Dedifferentiated amniotic fluid mesenchymal stem cell (primary cell): Measurements from ENCODE around the gene TNS4.
A peak's percentile ranks its signal among the peaks of the same experiment; 100 is the strongest.

Experiments used
- DNase-seq: peaks from one replicate; pipeline ENCODE4 v3.0.0-alpha.2; 2016; ENCODE audit errors: extremely low spot score

Gene TNS4

DNA sequence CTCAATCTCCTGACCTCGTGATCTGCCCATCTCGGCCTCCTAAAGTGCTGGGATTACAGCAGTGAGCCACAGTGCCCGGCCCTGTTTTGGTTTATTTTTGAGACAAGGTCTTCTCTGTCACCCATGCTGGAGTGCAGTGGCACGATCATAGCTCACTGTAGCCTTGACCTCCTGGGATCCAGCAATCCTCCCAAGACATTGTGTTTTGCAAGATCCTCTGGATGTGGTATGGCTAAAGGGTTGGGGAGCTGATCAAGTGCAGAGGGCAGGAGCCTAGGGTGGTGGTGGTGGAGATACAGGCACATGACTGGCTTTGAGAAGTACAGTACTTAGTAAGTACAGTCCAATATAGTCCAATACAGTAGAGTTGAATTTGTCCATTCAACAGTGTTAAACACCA lies 16.6 kb upstream of the TNS4 start:
- DNase-seq = no peak

DNA sequence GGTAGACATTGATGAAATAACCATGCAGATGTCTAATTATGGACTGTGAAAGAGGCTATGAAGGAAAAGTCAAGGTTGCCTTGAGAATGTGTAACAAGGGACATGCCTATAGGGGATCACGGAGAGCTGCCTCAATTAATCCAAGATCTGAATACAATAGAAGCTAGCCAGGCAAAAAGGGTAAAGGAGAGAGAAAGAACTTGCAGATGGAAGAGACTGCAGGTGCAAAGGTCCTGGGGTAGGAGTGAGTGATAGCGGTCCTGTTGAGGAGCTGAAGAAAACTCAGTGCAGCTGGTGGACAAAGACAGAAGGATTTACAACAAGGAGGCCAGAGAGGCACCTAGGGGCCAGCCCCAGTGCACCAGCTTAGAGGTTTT lies 15.9 kb upstream of the TNS4 start:
- DNase-seq = no peak

DNA sequence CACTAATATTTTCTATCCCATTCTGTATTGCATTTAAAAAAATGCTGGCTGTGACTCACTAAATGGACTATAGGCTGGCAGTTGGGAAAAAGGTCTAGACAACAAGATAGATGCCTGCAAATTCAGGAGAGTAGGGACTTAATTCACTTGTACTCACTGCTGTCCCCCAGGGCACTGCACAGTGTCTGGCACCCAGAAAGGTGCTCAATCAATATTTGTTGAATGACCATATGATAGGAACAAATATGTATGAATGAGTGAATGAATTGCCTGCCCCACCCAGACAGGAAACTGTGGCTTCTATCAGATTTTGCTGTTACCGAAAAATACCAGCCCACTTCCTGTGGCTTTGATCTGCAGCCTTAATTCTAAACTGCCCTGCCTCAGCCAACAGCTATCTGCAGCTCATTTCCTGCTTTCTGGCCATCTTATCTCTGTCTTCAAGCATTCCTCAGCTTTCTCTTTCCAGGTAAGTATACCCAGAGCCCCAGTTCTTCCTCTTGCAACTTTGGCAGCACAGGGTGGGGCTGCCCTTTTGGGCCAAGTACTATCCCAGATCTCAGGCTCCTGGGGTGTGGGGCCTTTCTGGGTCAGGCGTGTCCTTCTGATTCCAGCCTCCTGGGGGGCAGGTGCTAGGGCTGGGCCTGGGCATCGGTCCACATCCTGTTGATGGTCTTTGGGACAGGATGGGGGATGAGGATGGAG lies 15.3 kb upstream of the TNS4 start:
- DNase-seq = no peak

DNA sequence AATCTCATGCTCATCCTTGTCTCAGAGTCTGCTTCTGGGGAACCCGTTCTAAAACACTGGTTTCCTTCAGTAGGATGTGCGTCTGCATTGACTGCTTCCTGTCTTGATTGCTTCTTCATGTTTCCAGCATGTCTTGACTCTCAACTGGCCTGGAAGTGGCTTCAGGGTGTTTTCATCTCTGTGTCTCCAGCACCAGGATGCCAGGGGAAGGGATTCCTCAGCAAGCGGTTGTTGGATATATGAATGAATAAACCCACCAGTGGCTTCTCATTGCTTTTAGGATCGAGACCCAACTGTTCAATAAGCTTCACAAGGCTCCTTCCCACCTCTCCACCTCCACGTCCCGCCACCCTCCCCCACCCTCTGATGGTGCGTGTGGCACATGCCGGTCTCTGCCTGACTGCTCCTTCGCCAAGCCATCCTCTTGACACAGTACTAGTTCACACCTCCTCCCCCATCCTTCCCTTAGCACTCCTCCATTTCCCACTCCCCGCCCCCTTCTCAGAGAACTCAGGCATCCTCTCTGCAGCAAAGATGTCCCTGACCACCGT lies 14.1 kb upstream of the TNS4 start:
- DNase-seq = no peak

DNA sequence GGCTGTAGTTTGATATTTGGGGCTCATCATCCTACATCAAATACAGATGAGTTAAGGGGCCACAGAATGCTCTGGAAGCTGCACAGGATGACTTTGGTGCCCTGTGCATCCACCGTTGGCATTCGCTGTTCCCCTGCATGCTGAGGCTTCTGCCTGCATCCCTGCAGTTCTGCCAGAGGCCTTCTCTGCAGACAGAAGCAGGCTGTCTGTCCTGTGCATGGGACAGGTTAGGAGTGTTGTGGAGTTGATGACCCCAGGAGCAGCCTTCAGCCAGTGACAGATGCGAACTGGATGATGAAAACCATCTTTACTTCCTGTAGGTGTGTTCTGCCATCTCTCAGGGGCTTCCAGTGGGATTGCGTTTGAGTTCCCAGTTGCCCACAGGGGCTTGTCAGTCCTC lies 13.6 kb upstream of the TNS4 start:
- DNase-seq = no peak

DNA sequence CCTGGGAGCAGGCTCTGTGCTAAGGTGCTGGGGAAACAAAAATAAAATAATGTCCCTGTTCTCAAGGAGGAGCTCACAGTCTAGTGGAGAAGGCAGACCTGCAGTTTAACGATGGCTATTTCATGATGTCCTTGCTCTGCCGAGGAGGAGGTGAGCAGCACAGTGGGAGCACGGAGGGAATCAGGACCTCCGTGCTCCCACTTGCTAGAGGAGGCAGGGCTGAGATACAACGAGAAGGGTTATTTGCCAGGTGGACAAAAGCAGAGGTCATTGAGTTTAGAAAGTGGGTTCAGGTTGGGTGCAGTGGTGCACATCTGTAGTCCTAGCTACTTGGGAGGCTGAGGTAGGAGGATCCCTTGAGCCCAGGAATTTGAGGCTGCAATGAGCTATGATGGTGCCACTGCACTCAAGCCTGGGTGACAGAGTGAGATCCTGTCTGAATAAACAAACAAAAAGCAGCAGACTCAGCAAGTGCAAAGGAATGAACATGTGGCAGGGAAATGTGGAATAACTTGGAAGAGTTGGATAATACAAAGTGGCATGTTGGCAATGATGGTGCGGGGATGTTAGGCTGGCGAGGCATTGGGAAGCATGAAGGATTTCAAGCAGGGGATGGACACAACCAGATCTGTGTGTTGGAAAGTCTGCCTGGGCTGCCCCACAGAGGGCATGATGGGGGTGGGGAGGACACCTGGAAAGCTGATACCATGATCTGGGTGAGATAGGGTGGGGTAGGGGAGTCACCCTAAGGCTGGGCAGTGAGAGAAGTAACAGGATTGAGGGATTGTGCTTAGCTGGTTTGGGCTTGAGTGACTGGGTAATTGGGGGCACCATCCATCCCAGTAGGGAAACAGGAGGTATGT lies 12.8 kb upstream of the TNS4 start:
- DNase-seq = no peak

DNA sequence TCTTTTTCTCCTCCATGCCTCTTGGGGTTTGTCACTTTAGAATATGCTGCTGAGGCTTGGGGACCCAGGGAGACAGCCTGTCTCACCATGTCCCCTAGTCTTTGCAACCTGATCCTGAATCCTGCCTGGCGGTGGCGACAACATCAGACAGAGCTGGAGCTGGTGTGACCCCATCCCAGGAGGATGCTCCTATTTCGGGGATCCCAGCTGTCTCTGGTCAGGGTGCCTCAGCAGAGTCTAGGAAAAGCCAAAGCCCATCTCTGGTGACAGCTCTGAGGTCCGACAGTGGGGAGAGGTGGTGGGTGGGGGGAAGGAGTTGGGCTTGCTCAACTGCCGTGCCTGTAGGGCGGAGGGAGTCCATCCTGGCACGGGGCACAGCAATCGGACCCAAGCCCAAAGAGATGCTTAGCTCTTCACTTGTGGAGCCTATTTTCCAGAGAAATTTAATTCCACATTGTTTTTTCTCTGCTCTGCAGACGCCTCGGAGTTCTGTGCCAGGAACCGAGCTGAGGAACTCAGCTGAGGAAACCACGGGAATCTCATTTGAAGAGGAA lies 10.3 kb upstream of the TNS4 start:
- no peak for DNase-seq

DNA sequence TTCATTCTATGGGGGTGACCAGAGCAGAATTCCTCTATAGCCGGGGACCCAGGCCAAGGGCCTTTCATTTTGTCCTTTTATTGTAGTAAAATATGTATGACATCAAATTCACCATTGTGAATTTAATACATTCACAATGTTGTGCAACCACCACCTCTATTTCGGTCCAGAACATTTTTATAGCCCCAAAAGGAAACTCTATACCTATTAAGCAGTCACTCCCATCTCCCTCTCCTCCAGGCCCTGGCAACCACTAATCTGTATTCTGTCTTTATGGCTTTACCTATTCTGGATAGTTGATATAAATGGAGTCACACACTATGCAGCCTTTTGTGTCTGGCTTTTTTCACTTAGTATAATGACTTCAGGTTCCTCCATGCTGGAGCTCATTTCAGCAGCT lies 9.7 kb upstream of the TNS4 start:
- DNase-seq = no peak

DNA sequence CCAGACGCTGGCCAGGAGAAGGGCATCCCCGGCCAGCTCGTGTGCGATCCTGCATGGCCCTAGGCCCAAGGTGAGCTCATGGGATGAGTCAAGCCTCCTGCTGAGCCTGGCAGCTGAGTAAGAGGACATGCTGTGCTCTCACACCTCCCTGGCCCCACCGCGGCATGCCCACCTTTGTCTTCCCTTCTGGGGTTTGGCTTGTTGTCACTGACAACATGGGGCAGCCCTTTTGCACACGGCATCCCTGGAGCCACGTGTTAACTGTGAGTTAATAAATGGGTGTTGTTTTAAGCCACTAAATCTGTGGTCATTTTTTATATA lies 8.9 kb upstream of the TNS4 start:
- DNase-seq = no peak

DNA sequence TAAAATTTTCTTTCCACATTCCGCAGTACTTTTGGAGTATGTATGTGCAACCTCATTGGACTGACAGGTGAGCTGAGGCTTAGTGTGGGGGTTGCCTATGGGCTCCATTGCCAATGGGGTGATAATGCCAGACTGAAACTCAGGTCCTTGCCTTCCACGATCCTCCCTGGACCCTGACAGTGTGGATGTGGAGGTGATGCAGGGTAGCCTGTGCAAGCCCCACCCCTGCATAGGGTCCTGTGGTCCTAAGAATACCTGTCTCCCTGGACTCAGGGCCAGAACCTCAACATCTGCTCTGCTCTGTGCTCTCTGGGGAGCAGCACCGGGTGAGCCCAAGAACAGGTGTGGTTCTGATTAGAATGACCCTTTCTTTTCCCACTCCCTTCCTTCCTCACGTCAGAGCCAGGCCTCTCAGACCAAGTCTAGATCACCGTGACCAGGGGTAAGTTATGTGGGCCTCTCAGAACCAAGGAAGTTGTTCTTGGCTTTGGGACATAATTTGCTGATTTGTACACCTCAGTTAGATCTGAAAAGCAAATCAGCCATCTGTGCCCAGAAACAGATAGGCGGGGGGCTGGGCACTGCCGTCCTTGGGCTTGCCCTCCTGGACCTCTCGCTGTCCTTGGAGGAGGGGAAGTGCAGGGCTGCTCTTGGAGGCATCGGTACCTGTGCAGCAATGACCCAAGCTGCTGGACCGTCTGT lies 8.4 kb upstream of the TNS4 start:
- no peak for DNase-seq

DNA sequence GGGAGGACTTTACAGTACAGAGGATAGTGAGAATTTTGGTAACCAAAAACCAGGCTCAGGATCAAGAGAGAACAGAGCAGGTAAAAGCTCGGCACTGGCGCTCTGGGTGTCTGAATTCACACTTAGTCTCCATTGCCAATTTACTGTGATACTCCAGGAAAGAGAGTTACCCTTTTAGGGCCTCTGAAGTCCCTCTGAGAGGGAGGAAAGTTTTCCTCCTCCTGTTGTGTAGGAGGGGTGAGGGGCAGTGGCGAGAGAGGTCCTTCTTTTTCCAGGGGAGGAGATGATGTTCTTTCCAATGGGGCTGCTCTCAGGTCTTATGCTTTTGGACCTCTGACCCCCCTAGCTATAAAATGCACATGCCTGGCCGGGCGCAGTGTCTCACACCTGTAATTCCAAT lies 5.4 kb upstream of the TNS4 start:
- no peak for DNase-seq

DNA sequence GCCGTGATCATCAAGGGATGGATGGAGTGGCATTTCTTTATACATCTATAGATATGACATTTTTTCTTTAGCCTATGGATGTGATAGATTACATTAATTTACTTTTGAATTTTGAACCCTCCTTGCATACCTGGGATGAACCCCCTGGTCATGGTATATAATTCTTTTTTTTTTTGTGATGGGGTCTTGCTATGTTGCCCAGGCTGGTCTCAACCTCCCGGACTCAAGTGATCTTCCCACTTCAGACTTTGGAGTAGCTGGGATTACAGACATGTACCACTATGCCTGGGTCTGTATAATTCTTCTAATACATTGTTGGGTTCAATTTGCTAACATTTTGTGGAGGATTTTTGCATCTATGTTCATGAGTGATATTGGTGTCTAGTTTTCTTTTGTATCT lies 1.7 kb upstream of the TNS4 start:
- no peak for DNase-seq

DNA sequence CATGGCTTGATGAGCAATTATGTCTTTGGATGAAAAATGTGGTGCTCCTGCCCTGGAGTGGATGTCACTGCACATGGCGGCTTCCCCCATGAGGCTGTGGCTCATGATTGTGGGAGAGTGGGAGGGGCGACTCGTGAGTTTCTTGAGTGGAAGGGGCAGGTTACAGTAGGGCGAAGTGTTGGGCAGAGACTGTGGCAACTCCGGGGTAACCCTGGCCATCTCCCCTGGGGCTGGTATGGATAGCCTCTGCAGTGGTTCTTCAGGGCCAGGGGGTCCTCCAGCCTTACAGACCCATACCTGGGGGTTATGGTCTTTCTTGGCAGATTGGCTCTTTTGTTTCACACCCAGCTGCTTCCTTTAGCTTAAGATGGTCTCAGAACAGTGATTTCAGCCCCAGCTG lies 1.3 kb upstream of the TNS4 start:
- DNase-seq = no peak

DNA sequence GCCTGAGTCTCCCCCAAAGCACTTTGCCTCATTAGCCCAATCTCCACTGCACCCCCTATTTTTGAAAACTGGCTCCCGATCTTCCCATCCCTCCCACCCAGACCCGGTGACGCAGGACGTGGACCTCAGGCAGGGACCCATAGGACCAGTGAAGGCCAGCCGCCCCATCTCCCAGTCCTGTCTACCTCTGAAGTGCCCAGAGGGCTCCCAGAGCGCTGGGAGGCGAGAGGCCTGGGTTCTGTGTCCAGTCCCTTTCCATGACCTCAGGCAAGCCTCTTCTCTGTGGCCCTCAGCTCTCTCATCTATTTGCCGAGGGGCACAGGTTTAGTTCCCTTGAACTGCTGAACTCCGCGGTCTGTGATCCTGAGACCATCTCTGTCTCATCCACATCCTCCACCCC lies 714 bp downstream of the TNS4 start:
- no peak for DNase-seq

DNA sequence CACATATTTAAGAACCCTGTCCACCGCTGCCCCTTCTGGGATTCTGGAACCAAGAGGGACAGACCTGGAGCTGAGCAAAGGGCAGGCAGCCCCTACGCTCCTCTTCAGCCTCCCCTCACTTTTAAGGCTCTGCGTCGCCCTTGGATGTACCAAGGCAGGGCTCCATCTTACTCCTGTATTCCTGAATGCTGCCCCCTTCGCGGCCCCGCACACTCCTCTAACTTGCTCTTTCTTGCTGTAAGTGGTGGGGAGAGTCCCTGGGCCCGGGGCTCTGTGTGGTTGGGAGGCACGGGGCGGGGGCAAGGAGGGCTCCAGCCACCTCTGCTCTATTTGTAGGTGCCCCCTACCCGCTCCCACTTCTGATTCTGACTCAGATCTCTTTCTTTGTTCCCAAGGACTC lies 1.2 kb downstream of the TNS4 start:
- no peak for DNase-seq

DNA sequence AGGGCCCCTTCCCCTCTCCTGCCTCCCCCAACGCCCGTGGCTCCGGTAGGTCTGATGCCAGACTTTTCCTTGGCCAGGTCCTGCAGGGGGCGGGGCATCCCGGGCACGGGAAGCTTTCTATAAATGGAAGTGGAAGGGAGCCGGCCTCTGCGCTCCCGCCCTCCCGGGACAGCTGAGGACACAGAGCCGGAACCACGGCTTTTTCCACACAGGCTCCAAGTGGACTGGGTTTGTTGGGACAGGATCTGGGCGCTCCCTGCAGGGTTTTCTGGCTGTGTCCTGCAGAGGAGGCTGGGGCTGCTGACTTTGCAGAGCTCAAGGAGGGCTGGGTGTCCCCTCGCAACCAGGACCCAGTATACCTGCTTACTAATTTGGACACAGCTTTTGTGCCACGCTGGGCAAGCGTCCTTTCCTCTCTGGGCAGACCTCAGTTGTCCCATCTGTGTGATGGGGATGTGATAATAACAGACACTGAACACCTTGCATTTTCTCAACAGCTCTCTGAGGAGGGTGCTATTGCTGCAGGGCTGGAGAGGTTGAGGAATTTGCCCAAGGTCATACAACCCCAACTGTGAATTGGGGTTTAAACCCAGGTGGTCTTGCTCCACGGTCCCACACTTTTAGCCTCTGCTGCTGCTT lies 1.8 kb downstream of the TNS4 start:
- peak; percentile 26 for DNase-seq

DNA sequence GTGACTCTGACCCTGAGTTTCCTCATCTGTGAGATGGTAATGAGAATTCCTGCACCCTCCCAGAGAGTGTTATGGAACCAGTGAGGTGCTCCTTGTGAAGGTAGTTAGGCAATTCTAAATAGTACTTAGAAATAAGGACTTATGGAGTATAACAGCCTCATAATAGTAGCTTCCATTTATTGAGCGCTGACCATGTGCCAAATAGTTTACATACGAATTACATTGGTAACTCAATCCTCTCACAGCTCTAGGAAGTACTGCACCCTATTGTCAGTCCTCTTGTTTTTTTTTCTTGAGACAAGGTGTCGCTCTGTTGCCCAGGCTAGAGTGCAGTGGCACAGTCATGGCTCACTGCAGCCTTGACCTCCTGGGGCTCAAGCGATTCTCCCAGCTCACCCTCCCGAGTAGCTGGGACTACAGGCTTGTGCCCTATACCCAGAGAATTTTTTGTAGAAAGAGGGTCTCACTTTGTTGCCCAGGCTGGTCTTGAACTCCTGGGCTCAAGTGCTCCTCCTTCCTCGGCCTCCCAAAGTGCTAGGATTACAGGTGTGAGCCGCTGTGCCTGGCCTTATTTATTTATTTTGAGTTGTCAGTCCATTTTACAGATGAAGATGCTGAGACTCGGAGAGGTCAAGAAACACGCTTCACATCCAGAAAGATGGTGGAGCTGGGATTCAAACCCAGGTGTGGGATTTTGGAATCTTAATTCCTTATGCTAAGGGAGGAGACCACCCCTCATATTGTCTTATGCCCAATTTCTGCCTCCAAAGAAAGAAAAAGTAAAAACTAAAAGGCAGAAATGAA lies 2.9 kb downstream of the TNS4 start:
- DNase-seq = no peak

DNA sequence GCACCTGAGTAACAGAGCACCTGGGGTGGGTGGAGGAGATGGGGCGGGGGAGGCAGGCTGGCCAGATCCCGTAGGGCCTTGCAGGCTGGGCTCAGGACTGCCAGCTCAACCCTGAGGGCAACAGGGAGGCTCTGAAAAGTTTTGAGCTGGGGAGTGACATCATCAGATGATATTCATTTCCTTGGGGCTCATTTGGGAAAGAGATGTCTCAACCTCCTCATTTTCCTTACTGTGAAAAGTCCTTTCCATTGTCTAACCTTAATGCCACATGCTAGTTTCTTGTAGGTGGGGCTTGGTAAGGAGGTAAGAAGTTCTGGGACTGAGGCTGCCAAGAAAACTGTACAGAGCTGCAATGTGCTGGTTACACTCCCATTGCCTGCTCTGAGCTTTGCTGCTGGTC lies 3.7 kb downstream of the TNS4 start:
- peak; percentile 35 for DNase-seq

DNA sequence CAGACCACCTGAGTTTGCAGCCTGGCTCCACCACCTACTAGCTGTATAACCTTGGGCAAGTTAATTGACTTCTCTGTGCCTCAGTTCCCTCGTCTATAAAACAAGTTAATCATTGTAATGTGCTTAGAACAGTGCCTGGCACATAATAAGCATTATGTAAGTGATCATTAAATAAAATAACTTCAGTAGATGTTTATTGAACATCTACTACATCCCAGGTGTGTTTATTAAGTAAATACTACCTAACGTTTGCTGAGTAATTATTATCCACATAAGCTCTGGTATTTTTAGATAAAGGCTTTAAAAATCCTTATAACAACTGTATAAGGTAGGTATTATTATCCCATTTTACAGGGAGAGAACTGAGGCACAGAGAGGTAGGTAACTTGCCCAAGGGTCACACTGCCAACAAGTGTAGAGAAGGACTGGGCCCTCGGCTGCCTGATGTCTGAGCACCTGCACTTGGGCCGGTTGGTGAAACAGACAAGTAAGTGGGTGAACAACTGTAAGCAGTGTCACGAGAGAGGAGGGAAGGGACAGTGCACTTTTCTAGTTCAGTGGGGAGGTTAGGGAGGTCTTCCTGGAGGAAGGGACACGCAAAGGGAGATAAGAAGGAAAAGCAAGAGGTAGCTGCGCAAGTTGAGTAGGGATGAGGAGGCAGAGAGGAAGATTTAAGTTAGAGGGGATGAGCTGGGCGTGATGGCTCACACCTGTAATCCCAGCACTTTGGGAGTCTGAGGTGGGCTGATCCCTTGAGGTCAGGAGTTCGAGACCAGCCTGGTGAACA lies 4.6 kb downstream of the TNS4 start:
- no peak for DNase-seq

DNA sequence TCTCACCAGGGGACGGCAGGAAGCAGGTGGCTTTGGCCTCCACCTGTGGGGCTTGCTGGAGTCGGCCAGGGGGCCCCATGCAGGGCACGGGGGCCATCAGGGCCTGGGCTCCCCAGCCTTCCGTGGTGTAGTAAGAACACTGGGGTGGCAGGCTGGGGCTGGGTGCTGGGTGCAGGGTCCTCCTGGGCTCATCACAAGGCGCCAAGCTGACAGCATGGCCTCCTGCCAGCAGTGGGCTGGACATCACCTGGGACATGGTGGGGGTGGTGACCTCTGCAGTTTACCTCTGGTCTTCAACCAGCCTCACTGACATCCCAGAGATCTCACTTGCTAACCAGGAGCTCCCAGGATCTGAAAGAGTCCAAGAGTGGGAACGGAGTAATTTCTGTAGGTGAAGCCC lies 5.3 kb downstream of the TNS4 start:
- DNase-seq = no peak
